ENCODE data around the gene PRCP. TPM values are rescaled to one million over a fixed set of nuclear protein-coding genes. Genes with fewer than 3 reads are reported as not detected.

Gene PRCP
- total and polyA plus RNA-seq, 2 donors (not counting 3 experiments of a cell fraction or from before 2014, with no cell fraction given), result 170 to 277 TPM

- peaks cover 3% of the 10 kb centered on the region for H3K79me2 ChIP-seq (ENCODE audit: control insufficient read depth, insufficient read depth, low read length)
- H3K4me3 ChIP-seq (replicated peaks in 1 of 3; ENCODE audit: insufficient read depth in 1 of 3, low read depth in 1 of 3, low read length in 3 of 3), result no peak overlapping the region
- no peak overlapping the region for H3K27ac ChIP-seq (ENCODE audit: insufficient read depth, low read depth, low read length)
- H4K20me1 ChIP-seq (replicated peaks; ENCODE audit: control insufficient read depth, extremely low read depth, insufficient read depth, low read length), result no peaks in the 10 kb centered on the region
- no peaks in the 10 kb centered on the region for H3K9me1 ChIP-seq (replicated peaks; ENCODE audit: control insufficient read depth, extremely low read depth, insufficient read depth, low read length)
- CTCF ChIA-PET, result interaction anchor here (2.4 kb wide), 1 partner anchor 28 kb away, joined by 10 read pairs; the partner anchor contains the start of genes DDIAS and PRCP
- no peaks in the 10 kb centered on the region for H3K36me3 ChIP-seq (ENCODE audit: control insufficient read depth in 2 of 2, extremely low read depth in 1 of 2, insufficient read depth in 2 of 2, low read length in 2 of 2)
- BruUV-seq (replicated peaks), result no TSS peak
- DNase-seq (ENCODE audit: low read depth, low spot score), result peak; percentile 28
- H3K27me3 ChIP-seq (ENCODE audit: control insufficient read depth in 2 of 2, insufficient read depth in 2 of 2, low read length in 2 of 2), result no peaks in the 10 kb centered on the region
- FAIRE-seq, result peak; percentile 52
- POLR2A ChIA-PET, result no interaction called here
- intact Hi-C loops (cut with micrococcal nuclease) (loop anchor here (1.0 kb wide), 1 partner anchor 28 kb away; the partner anchor contains the start of gene PRCP), dilution Hi-C loops (cut with MboI; ENCODE audit: extremely low pct_ligation_motif_present, low sequenced_read_pairs) (no loop called here)
- H3K9ac ChIP-seq (replicated peaks; ENCODE audit: extremely low read depth, insufficient read depth, low read length), result no peak overlapping the region
- TF ChIP-seq MYC (IDR thresholded peaks at IDR 0.05; ENCODE audit: low read depth, low read length), result no peak
- TF ChIP-seq CTCF (IDR thresholded peaks at IDR 0.05; ENCODE audit: extremely low read depth in 1 of 2, insufficient read depth in 1 of 2, low read depth in 1 of 2, low read length in 2 of 2), result no peak
- TF ChIP-seq POLR2A (IDR thresholded peaks at IDR 0.05; ENCODE audit: low read depth, low read length), result no peak
- TF ChIP-seq, protein P1, sequence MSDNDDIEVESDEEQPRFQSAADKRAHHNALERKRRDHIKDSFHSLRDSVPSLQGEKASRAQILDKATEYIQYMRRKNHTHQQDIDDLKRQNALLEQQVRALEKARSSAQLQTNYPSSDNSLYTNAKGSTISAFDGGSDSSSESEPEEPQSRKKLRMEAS (IDR thresholded peaks at IDR 0.05; ENCODE audit: insufficient read depth, insufficient read length), result no peak
- no peak for TF ChIP-seq GATA2 (IDR thresholded peaks at IDR 0.05; ENCODE audit: insufficient read depth, insufficient read length, low read depth, low read length)
- TF ChIP-seq POLR2AphosphoS5 (IDR thresholded peaks at IDR 0.05; ENCODE audit: insufficient read depth, low read depth, low read length), result no peak
- no peak for TF ChIP-seq EZH2 (IDR thresholded peaks at IDR 0.05; ENCODE audit: borderline replicate concordance, low read depth, low read length, severe bottlenecking)
- TF ChIP-seq JUN (IDR thresholded peaks at IDR 0.05; ENCODE audit: borderline replicate concordance, insufficient read depth, insufficient read length, low read depth), result no peak
- no peak for TF ChIP-seq FOS (IDR thresholded peaks at IDR 0.05; ENCODE audit: borderline replicate concordance, insufficient read depth, low read length)
- peaks cover 26% of the 10 kb centered on the region for H3K4me1 ChIP-seq (ENCODE audit: control insufficient read depth, extremely low read depth, insufficient read depth, low read length)
- H2AFZ ChIP-seq (ENCODE audit: low read depth, low read length), result no peak overlapping the region
- no peak overlapping the region for H3K4me2 ChIP-seq (ENCODE audit: insufficient read depth, low read length)
- no peaks in the 10 kb centered on the region for H3K9me3 ChIP-seq (replicated peaks; ENCODE audit: control insufficient read depth, insufficient read depth, low read length)
Measured at GRCh38 chr11:82872377-82873150, 27.7 kb downstream of the PRCP start.

All from endothelial cell of umbilical vein (primary cell).